Cardiac septum (tissue), 1 donor: ENCODE data around the gene OTUD7B. TPM values are rescaled to one million over a fixed set of nuclear protein-coding genes. Genes with fewer than 3 reads are reported as not detected.
A peak's percentile ranks its signal among the peaks of the same experiment; 100 is the strongest.
"Not testable (repeated sequence)": the region's sequence is repeated elsewhere in the genome, so short reads cannot be mapped to it uniquely, and the experiment has no call there.

Experiments
- DNase-seq: peaks from one replicate; pipeline ENCODE4 v3.0.0-alpha.2; 2020; ENCODE audit warnings: low spot score
- intact Hi-C: fragments of 100-400 bp; cut with DNase I; formaldehyde crosslinking; loops from one replicate; pipeline ENCODE4 v1.14.0; 2022
- long read RNA-seq: library from polyadenylated mRNA; unstranded; transcript quantifications from one replicate; pipeline ENCODE4 v2.0.0, GENCODE V29; 2021
- total RNA-seq: library from RNA; stranded (reverse); fragmentation: NEBNext Ultra II Directional; extraction: Animal tissue kit (Norgen Biotek cat#: 25700); gene quantifications from one replicate; pipeline ENCODE4 v1.2.1, GENCODE V29; 2021
- donor health status: DM: no; HTN: no; CAD: no.

The OTUD7B gene
- total RNA-seq, result 32.6 TPM
- long read RNA-seq, full-length matches to known transcripts, result 1 of 10 reads
- long read RNA-seq, partial matches to known transcripts, result 0 of 10 reads
- long read RNA-seq, other reads (novel, unspliced or antisense), result 9 of 10 reads

DNA sequence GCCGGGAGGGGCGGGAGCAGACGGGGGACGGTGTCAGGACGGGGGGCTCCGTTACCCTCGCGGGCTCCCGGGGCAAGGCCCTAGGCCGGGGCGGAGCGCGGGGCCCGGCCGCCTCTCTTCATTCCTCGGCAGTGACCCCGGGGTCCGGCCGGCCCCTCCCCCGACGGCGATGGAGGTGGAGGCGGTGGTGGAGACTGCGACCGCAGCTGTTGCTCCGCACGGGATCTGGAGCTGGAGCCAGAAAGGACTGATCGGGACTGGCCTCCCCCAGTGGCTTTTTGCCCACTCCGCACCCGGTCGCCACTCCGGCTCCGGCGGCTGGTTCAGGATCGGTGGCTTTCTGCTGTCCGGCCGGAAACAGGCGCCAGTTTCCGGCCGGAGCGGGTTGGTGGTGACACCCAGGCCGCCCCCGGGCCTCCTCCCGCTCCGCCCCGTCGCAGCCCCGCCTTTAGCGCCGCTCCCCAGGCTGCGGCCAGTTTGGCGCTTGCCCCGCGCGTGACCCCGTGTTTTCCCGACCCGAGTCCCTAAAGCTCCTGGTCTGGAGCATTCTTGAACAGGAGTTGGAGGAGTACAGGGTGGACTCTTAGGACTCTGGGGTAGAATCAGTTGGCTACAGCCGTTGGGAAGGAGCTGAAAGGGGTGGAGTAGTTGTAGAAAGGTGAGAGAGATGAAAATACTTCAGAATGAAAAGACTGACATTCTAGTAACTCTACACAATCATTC, at the start of gene OTUD7B:
Gene OTUD7B, minus strand, starts transcription at position 334 of the 723 bp plus-strand sequence. CDS start 33,216 bp downstream, outside the sequence.
- DNase-seq, result peak; percentile 92
- intact Hi-C loops, result loop anchor here (1.0 to 5.0 kb wide), 4 partner anchors 42 to 142 kb away; partner anchors contain the start of gene VPS45

- intact Hi-C loops, result no loop called here
- no peak for DNase-seq
Observed at GRCh38 chr1:150060260-150060659, 49.7 kb upstream of the OTUD7B start.

DNA sequence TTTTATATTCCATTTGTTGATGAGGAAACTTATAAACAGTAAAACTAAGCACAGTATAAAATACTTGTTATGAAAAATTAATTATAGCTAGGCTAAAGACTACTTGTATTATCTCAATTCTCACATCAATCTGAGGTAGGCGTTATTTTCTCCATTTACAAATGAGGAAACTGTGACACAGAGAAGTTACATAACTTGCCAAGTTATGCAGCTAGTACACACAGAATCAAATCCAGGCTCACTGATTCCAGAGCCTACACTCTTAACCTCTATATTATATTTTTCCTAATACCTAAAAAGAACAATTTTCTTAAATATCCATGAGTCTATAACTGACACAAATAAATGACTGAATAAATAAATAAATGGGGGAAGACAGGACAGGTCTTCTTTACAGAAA, 45.9 kb upstream of the OTUD7B start:
- intact Hi-C loops, result loop anchor here (10.0 kb wide), 1 partner anchor 162 kb away; the partner anchor contains the start of gene BOLA1

GRCh38 chr1:150055507-150055906, 45.0 kb upstream of the OTUD7B start:
- DNase-seq, result not testable (repeated sequence)
- intact Hi-C loops, result loop anchor here (10.0 kb wide), 1 partner anchor 161 kb away; the partner anchor contains the start of gene BOLA1

More for the DNA sequence above, 45.9 kb upstream of the OTUD7B start:
- DNase-seq, result no peak

DNA sequence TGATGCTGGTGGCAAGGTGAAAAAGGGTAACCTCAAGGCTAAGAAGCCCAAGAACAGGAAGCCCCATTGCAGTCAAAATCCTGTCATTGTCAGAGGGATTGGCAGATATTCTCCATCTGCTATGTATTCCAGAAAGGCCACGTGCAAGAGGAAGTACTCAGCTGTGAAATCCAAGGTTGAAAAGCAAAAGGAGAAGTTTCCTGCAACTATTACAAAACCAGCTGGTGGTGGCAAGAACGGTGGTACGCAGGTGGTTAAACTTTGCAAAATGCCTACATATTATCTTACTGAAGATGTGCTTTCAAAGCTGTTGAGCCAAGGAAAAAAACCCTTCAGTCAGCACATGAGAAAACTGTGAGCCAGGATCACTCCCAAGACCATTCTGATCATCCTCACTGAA, 43.4 kb upstream of the OTUD7B start:
- no peak for DNase-seq
- intact Hi-C loops, result loop anchor here (5.0 to 10.0 kb wide), 2 partner anchors 42 to 159 kb away; partner anchors contain the start of genes BOLA1 and OTUD7B

- DNase-seq, result not testable (repeated sequence)
- intact Hi-C loops, result loop anchor here (5.0 to 10.0 kb wide), 2 partner anchors 40 to 157 kb away; partner anchors contain the start of genes BOLA1 and OTUD7B
Observed at GRCh38 chr1:150051905-150052412, 41.4 kb upstream of the OTUD7B start.

- intact Hi-C loops, result loop anchor here (5.0 to 10.0 kb wide), 2 partner anchors 39 to 156 kb away; partner anchors contain the start of genes BOLA1 and OTUD7B
Observed at GRCh38 chr1:150051089-150051373, 40.5 kb upstream of the OTUD7B start.

DNA sequence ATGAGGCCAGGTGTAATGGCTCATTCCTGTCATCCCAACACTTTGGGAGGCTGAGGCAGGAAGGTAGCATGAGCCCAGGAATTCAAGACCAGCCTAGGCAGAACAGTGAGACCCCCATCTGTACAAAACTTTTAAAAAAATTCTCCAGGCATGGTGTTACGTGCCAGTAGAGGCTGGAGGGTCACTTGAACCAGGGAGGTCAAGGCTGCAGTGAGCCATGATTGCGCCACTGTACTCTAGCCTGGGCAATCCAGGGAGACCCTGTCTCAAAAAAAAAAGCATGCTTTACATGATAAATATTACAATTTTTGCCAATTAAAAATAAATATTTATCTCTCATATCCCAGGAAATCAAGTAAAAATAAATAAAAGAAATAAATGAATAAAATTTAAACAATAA, 39.4 kb upstream of the OTUD7B start:
- intact Hi-C loops, result loop anchor here (1.0 to 10.0 kb wide), 3 partner anchors 38 to 155 kb away; partner anchors contain the start of genes BOLA1 and OTUD7B

More at GRCh38 chr1:150051089-150051373, 40.5 kb upstream of the OTUD7B start:
- no peak for DNase-seq

DNA sequence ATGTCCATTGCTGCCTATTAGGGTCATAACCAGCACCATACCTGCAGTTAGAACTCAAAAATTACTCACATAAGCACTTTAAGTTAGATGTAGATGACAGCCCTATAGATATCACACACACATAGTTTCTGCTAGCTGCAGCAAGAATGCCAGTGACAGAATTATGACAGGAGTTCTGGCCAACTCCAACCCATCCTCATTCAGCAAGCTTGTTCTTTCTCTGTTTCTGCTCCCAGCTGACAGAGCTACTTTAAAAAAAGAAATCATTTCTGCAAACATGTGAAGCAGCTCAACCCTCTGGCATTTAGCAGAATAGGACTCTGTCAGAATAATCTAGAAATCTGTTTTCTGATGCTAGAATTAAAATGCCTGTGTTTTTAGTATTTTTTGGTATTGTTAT, 23.8 kb upstream of the OTUD7B start:
- intact Hi-C loops, result no loop called here

More for the DNA sequence above, 39.4 kb upstream of the OTUD7B start:
- DNase-seq, result no peak

DNA sequence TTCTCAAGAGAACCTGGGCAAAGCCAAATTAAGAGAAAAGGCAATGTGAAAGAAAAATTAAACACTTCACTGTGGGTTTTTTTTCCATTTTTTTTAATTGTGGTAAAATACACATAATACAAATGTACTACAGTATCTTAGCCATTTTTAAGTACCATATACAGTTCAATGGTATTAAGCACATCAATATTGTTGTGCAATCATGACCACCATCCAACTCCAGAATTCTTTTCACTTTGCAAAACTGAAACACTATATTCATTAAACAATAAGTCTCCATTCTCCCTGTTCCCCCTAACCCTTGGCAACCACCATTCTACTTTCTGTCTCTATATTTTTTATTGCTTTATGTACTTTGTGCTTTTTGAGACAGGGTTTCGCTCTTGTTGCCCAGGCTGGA, 17.8 kb upstream of the OTUD7B start:
- intact Hi-C loops, result no loop called here

More for the DNA sequence above, 23.8 kb upstream of the OTUD7B start:
- no peak for DNase-seq

GRCh38 chr1:150024156-150024555, 13.6 kb upstream of the OTUD7B start:
- DNase-seq, result no peak
- intact Hi-C loops, result no loop called here

More for the DNA sequence above, 17.8 kb upstream of the OTUD7B start:
- DNase-seq, result no peak

- DNase-seq, result no peak
- intact Hi-C loops, result no loop called here
Observed at GRCh38 chr1:150022357-150022756, 11.8 kb upstream of the OTUD7B start.

- intact Hi-C loops, result no loop called here
- DNase-seq, result no peak
Observed at GRCh38 chr1:150021191-150021694, 10.7 kb upstream of the OTUD7B start.

DNA sequence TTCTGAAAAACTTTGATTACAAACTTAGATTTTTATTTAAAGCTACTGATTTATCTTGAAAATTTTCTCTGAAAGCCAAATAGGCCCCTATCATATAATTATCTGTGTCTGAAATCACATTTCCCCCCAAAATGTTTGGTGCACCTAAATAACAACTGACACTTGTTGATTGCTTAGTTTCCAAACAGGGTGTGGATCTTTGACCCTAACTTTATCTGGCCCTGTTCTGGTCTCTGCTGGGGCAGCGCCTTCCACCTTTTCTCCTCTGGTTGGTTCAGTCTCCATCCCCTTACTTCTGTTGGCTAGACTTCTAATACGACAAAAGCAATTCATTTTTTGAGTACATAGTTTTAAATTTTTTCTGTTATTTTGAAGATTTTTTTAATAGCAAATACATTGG, 10.2 kb upstream of the OTUD7B start:
- intact Hi-C loops, result no loop called here
- no peak for DNase-seq

GRCh38 chr1:150018165-150018564, 7.6 kb upstream of the OTUD7B start:
- DNase-seq, result no peak
- intact Hi-C loops, result no loop called here

GRCh38 chr1:150017206-150017750, 6.8 kb upstream of the OTUD7B start:
- no peak for DNase-seq
- intact Hi-C loops, result no loop called here

GRCh38 chr1:150015651-150016131, 5.2 kb upstream of the OTUD7B start:
- intact Hi-C loops, result no loop called here
- no peak for DNase-seq

GRCh38 chr1:150012611-150013010, 2.1 kb upstream of the OTUD7B start:
- intact Hi-C loops, result loop anchor here (5.0 kb wide), 3 partner anchors 40 to 140 kb away; no protein-coding TSS in a partner anchor
- DNase-seq, result no peak

DNA sequence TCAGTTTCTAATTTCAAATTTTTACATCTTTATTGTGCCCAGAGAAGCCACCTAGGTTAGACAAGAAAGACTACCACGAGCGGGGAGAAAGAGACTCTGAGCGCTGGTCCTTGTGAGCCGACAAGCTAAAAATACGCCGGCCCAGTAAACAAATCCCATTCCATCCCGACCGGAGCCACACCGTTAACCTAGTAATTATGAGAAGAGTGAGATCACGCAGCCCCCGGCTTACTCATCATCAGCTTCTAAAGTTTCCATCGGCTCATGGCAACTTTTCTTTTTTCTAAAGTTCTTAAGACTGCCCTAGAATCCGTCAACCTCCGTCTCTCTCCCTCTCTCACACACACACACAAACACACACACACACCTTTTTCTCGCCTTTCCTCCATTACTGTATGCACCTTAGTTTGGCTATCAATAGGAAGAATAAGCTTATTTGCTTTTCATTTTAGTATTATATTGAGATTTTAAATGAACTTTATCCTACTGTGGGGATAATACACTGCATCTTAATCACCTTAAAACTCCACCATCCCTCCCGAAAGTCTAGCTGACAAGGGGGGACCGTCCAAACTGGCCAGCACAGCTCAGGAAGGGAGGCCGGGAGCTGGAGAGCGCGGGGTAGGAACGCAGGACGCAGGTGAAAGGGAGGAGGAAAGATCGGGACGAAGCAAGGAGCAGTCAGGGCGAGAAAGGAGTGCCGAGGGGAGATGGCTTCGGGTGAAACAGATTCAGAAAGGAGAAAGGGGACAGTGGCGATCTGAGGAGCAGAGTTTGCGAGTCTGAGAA, 728 bp downstream of the OTUD7B start:
- intact Hi-C loops, result loop anchor here (1.0 to 5.0 kb wide), 4 partner anchors 43 to 143 kb away; partner anchors contain the start of gene VPS45
- DNase-seq, result peak; percentile 77
